Nephron progenitor cell (in vitro differentiated cells): Measurements from ENCODE around the gene EPS8L1.
A peak's percentile ranks its signal among the peaks of the same experiment; 100 is the strongest.

Source experiments
- DNase-seq: peaks from one replicate; pipeline ENCODE4 v3.0.0; 2021
- H3K27ac Mint-ChIP-seq: 2 replicates; pipeline ENCODE4 v1.8.0; 2021; ENCODE audit warnings: mild to moderate bottlenecking, moderate library complexity, mixed read lengths
- H3K27me3 Mint-ChIP-seq: 2 replicates; pipeline ENCODE4 v1.8.0; 2021; ENCODE audit warnings: mild to moderate bottlenecking, low read depth, mixed read lengths; ENCODE audit not compliant: poor library complexity
- H3K36me3 Mint-ChIP-seq: 2 replicates; pipeline ENCODE4 v1.8.0; 2021; ENCODE audit warnings: low read depth, mixed read lengths
- H3K4me1 Mint-ChIP-seq: 2 replicates; pipeline ENCODE4 v1.8.0; 2021; ENCODE audit warnings: mixed read lengths
- H3K4me3 Mint-ChIP-seq: 2 replicates; pipeline ENCODE4 v1.8.0; 2021; ENCODE audit warnings: mild to moderate bottlenecking, moderate library complexity, mixed read lengths
- H3K9me3 Mint-ChIP-seq: 2 replicates; pipeline ENCODE4 v1.8.0; 2021; ENCODE audit warnings: mild to moderate bottlenecking, moderate library complexity, mixed read lengths
- TF ChIP-seq, protein P1 (sequence below): fragments of 200-600 bp; sonication (generic); IDR thresholded peaks from 2 replicates; pipeline ENCODE4 v1.5.0; 2021; ENCODE audit warnings: antibody characterized with exemption

EPS8L1 gene

GRCh38 chr19:55078996-55079395 is 3.3 kb downstream of the EPS8L1 start:
- no peak overlapping the region for H3K27ac Mint-ChIP-seq
- no peak for DNase-seq
- peaks cover 24% of the 10 kb centered on the region for H3K4me1 Mint-ChIP-seq
- peaks cover 4% of the 10 kb centered on the region for H3K36me3 Mint-ChIP-seq
- peaks cover 94% of the 10 kb centered on the region for H3K27me3 Mint-ChIP-seq
- TF ChIP-seq, protein P1, sequence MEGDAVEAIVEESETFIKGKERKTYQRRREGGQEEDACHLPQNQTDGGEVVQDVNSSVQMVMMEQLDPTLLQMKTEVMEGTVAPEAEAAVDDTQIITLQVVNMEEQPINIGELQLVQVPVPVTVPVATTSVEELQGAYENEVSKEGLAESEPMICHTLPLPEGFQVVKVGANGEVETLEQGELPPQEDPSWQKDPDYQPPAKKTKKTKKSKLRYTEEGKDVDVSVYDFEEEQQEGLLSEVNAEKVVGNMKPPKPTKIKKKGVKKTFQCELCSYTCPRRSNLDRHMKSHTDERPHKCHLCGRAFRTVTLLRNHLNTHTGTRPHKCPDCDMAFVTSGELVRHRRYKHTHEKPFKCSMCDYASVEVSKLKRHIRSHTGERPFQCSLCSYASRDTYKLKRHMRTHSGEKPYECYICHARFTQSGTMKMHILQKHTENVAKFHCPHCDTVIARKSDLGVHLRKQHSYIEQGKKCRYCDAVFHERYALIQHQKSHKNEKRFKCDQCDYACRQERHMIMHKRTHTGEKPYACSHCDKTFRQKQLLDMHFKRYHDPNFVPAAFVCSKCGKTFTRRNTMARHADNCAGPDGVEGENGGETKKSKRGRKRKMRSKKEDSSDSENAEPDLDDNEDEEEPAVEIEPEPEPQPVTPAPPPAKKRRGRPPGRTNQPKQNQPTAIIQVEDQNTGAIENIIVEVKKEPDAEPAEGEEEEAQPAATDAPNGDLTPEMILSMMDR = no peak
- no peak overlapping the region for H3K4me3 Mint-ChIP-seq
- H3K9me3 Mint-ChIP-seq = peaks cover 19% of the 10 kb centered on the region

- DNase-seq = no peak
- peaks cover 94% of the 10 kb centered on the region for H3K27me3 Mint-ChIP-seq
- peak overlapping the region; percentile 84 for H3K4me3 Mint-ChIP-seq
- H3K4me1 Mint-ChIP-seq = peaks cover 29% of the 10 kb centered on the region
- H3K36me3 Mint-ChIP-seq = peaks cover 4% of the 10 kb centered on the region
- H3K27ac Mint-ChIP-seq = no peak overlapping the region
- peaks cover 19% of the 10 kb centered on the region for H3K9me3 Mint-ChIP-seq
- TF ChIP-seq, protein P1 = no peak
Observed at GRCh38 chr19:55079400-55080038, 3.9 kb downstream of the EPS8L1 start.

- TF ChIP-seq, protein P1 = no peak
- peaks cover 94% of the 10 kb centered on the region for H3K27me3 Mint-ChIP-seq
- DNase-seq = peak; percentile 80
Observed at GRCh38 chr19:55080121-55080967, 4.7 kb downstream of the EPS8L1 start.

GRCh38 chr19:55080968-55081769 is 5.5 kb downstream of the EPS8L1 start:
- peaks cover 19% of the 10 kb centered on the region for H3K9me3 Mint-ChIP-seq
- peak overlapping the region; percentile 84 for H3K4me3 Mint-ChIP-seq
- peaks cover 4% of the 10 kb centered on the region for H3K36me3 Mint-ChIP-seq
- DNase-seq = peak; percentile 92
- peaks cover 94% of the 10 kb centered on the region for H3K27me3 Mint-ChIP-seq
- H3K27ac Mint-ChIP-seq = no peak overlapping the region
- TF ChIP-seq, protein P1 = no peak
- peaks cover 34% of the 10 kb centered on the region for H3K4me1 Mint-ChIP-seq

More at GRCh38 chr19:55080121-55080967, 4.7 kb downstream of the EPS8L1 start:
- no peak overlapping the region for H3K27ac Mint-ChIP-seq
- peaks cover 29% of the 10 kb centered on the region for H3K4me1 Mint-ChIP-seq
- peaks cover 4% of the 10 kb centered on the region for H3K36me3 Mint-ChIP-seq
- H3K9me3 Mint-ChIP-seq = peaks cover 19% of the 10 kb centered on the region
- H3K4me3 Mint-ChIP-seq = peak overlapping the region; percentile 84

DNA sequence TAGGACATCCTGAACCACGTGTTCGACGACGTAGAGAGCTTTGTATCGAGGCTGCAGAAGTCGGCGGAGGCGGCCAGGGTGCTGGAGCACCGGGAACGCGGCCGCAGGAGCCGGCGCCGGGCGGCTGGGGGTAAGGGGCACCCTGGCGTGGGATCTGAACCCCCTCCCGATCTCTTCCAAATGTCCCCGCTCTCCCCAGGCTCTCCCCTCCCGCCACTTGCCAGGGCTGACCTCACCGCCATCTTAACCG is 6.0 kb downstream of the EPS8L1 start:
- H3K27me3 Mint-ChIP-seq = peaks cover 93% of the 10 kb centered on the region
- TF ChIP-seq, protein P1 = no peak
- H3K27ac Mint-ChIP-seq = no peak overlapping the region
- H3K36me3 Mint-ChIP-seq = peaks cover 4% of the 10 kb centered on the region
- DNase-seq = no peak
- H3K4me3 Mint-ChIP-seq = peak overlapping the region; percentile 84
- H3K9me3 Mint-ChIP-seq = peaks cover 19% of the 10 kb centered on the region
- peaks cover 34% of the 10 kb centered on the region for H3K4me1 Mint-ChIP-seq
